GM12864 (cell line): ENCODE results near the gene MPND.

ENCODE experiments used
- DNase-seq: peaks from one replicate; pipeline ENCODE4 v3.0.0-alpha.2; 2011; ENCODE audit warnings: low read depth
- H3K4me3 ChIP-seq: 2 replicates; pipeline ENCODE4 v1.5.1; 2011; ENCODE audit warnings: mild to moderate bottlenecking, low read depth, low read length, control low read depth
- CTCF ChIP-seq: IDR thresholded peaks from 2 replicates; pipeline ENCODE4 v1.5.1; 2011; ENCODE audit warnings: low read depth, mild to moderate bottlenecking, moderate library complexity, low read length, control low read depth, inconsistent platforms; ENCODE audit errors: missing control alignments

Gene MPND

GRCh38 chr19:4305659-4306058 is 37.7 kb upstream of the MPND start:
- no peak for TF ChIP-seq CTCF
- no peak for DNase-seq
- H3K4me3 ChIP-seq, result no peak overlapping the region

GRCh38 chr19:4310247-4311121 is 32.9 kb upstream of the MPND start:
- no peak for TF ChIP-seq CTCF
- no peak for DNase-seq
- H3K4me3 ChIP-seq, result no peak overlapping the region

- no peak for TF ChIP-seq CTCF
- H3K4me3 ChIP-seq, result no peak overlapping the region
- DNase-seq, result no peak
Measured at GRCh38 chr19:4313847-4314490, 29.4 kb upstream of the MPND start.

GRCh38 chr19:4316956-4317355 is 26.4 kb upstream of the MPND start:
- no peak for DNase-seq
- H3K4me3 ChIP-seq, result no peak overlapping the region
- no peak for TF ChIP-seq CTCF

GRCh38 chr19:4318460-4318859 is 24.9 kb upstream of the MPND start:
- no peak overlapping the region for H3K4me3 ChIP-seq
- DNase-seq, result no peak
- TF ChIP-seq CTCF, result no peak

GRCh38 chr19:4319067-4319718 is 24.2 kb upstream of the MPND start:
- DNase-seq, result no peak
- TF ChIP-seq CTCF, result no peak
- H3K4me3 ChIP-seq, result no peak overlapping the region
